ENCODE results near the gene METTL25. TPM values are rescaled to one million over a fixed set of nuclear protein-coding genes. Genes with fewer than 3 reads are reported as not detected.

Gene METTL25
- total RNA-seq, 1 experiment from 2014 or later, result 3.5 TPM

DNA sequence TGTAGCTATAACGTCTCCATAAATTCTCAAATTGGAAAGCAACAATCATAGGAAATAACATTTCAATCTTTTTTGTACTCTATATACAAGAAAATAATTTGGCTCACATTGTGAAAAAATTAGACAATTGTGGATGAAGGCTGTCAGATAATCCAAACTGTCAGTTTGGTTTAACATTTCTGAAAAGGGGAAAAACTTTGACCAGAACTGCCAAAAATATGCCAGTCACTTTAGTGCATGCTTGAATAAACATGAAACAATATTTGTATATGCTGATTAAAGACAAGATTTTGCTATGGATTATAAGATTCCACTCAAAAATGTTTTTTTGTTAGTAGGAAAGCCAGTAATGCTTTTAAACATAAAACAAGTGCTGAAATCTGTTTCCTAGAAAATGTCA lies 39.1 kb upstream of the METTL25 start:
- DNase-seq (ENCODE audit: low read depth, low spot score) (no peak), ATAC-seq (no peak)
- intact Hi-C loops (cut with micrococcal nuclease; ENCODE audit: unreplicated experiment) (no loop called here), in situ Hi-C loops (cut with HindIII; ENCODE audit: low pct_unique_long_range_greater_than_20kb, low sequenced_read_pairs) (no loop called here)
- ChIA-PET POLR2A (no interaction called here), CTCF (no interaction called here)
- H3K9me3 ChIP-seq (ENCODE audit: control insufficient read depth, insufficient read depth, low read depth, low read length), result no peaks in the 10 kb centered on the region
- H3K4me1 ChIP-seq (ENCODE audit: control insufficient read depth, insufficient read depth, low read length), result no peaks in the 10 kb centered on the region
- no TSS peak for BruUV-seq (replicated peaks)
- H3K27ac ChIP-seq (ENCODE audit: low read length), result no peak overlapping the region
- TF ChIP-seq CTCF (IDR thresholded peaks at IDR 0.05) (no peak), POLR2AphosphoS5 (IDR thresholded peaks at IDR 0.05; ENCODE audit: low read depth, low read length) (no peak), TCF7L2 (IDR thresholded peaks at IDR 0.05; ENCODE audit: low read depth, low read length) (no peak), REST (IDR thresholded peaks at IDR 0.05; ENCODE audit: insufficient read depth in 1 of 2, low read depth in 2 of 2, low read length in 1 of 2) (no peak), SIN3A (IDR thresholded peaks at IDR 0.05; ENCODE audit: borderline replicate concordance, insufficient read depth, low read depth, low read length) (no peak)
- H3K4me3 ChIP-seq (ENCODE audit: low read depth in 2 of 2, low read length in 2 of 2), result no peak overlapping the region
- no peaks in the 10 kb centered on the region for H3K36me3 ChIP-seq (ENCODE audit: control insufficient read depth, insufficient read depth, low read length)
- H3K27me3 ChIP-seq (ENCODE audit: control insufficient read depth, insufficient read depth, low read length), result no peaks in the 10 kb centered on the region

DNA sequence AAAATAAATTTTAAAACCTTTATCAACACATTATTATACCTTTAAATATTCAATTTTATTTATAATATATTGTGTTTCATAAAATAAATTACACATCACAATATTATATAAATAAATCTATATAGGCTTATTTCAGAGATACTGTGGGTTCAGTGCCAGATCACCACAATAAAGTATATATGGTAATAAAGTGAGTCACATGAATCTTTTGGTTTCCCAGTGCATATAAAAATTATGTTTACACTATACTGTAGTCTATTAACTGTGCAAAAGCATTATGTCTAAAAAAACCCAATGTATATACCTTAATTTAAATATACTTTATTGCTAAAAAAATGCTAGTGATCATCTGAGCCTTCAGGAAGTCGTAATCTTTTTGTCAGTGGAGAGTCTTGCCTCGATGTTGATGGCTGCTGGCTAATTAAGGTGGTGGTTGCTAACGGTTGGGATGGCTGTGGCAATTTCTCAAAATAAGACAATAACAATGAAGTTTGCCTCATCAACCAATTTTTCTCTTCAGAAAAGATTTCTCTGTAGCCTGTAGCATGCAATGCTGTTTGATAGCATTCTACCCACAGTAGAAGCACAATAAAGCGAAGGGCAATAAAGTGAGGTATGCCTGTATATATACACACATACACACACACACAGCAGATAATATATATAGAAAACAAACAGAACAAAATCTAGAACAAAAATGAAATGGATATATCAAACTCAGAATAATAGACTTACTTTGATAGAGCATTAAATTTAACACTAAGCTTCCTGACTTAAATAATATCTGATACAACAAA lies 32.6 kb upstream of the METTL25 start:
- Histone ChIP-seq H3K4me1 (ENCODE audit: control insufficient read depth, insufficient read depth, low read length) (0 out of 2 replicates have a peak, but pooled peaks cover 3% of the 10 kb centered on the region), H3K4me3 (ENCODE audit: low read depth in 2 of 2, low read length in 2 of 2) (no peak overlapping the region), H3K36me3 (ENCODE audit: control insufficient read depth, insufficient read depth, low read length) (no peaks in the 10 kb centered on the region), H3K27me3 (ENCODE audit: control insufficient read depth, insufficient read depth, low read length) (no peaks in the 10 kb centered on the region), H3K27ac (ENCODE audit: low read length) (no peak overlapping the region), H3K9me3 (ENCODE audit: control insufficient read depth, insufficient read depth, low read depth, low read length) (no peaks in the 10 kb centered on the region)
- POLR2A ChIA-PET, result no interaction called here
- DNase-seq (ENCODE audit: low read depth, low spot score), result no peak
- intact Hi-C loops (cut with micrococcal nuclease; ENCODE audit: unreplicated experiment), result no loop called here
- no peak for ATAC-seq
- in situ Hi-C loops (cut with HindIII; ENCODE audit: low pct_unique_long_range_greater_than_20kb, low sequenced_read_pairs), result no loop called here
- CTCF ChIA-PET, result no interaction called here
- no TSS peak for BruUV-seq (replicated peaks)
- TF ChIP-seq REST (IDR thresholded peaks at IDR 0.05; ENCODE audit: insufficient read depth in 1 of 2, low read depth in 2 of 2, low read length in 1 of 2) (no peak), CTCF (IDR thresholded peaks at IDR 0.05) (no peak), SIN3A (IDR thresholded peaks at IDR 0.05; ENCODE audit: borderline replicate concordance, insufficient read depth, low read depth, low read length) (no peak), TCF7L2 (IDR thresholded peaks at IDR 0.05; ENCODE audit: low read depth, low read length) (no peak), POLR2AphosphoS5 (IDR thresholded peaks at IDR 0.05; ENCODE audit: low read depth, low read length) (no peak)
